Smooth muscle cell (in vitro differentiated cells): ENCODE results near the gene MEN1. TPM values are rescaled to one million over a fixed set of nuclear protein-coding genes. Genes with fewer than 3 reads are reported as not detected.

ENCODE experiments used
- DNase-seq: peaks from one replicate; lab custom pipeline; 2025; ENCODE audit not compliant: unreplicated experiment; lab: John Stamatoyannopoulos, UW
- H2AFZ ChIP-seq: fragments of 200-600 bp; sonication (generic); 2 replicates; pipeline ENCODE4 v1.6.0; 2016; ENCODE audit warnings: antibody characterized with exemption, low read depth, mild to moderate bottlenecking
- H3F3A ChIP-seq: fragments of 200-600 bp; sonication (generic); 2 replicates; pipeline ENCODE4 v1.6.0; 2017; ENCODE audit warnings: antibody characterized with exemption, low read depth
- H3K27ac ChIP-seq: fragments of 200-600 bp; sonication (generic); 2 replicates; pipeline ENCODE4 v1.5.1; 2016; ENCODE audit warnings: low read depth, mild to moderate bottlenecking
- H3K27me3 ChIP-seq: fragments of 200-600 bp; sonication (generic); 2 replicates; pipeline ENCODE4 v1.6.1; 2016; ENCODE audit warnings: low read depth, mild to moderate bottlenecking
- H3K36me3 ChIP-seq: fragments of 200-600 bp; sonication (generic); 2 replicates; pipeline ENCODE4 v1.5.1; 2016; ENCODE audit warnings: low read depth
- H3K4me1 ChIP-seq: fragments of 200-600 bp; sonication (generic); 2 replicates; pipeline ENCODE4 v1.5.1; 2016; ENCODE audit warnings: low read depth
- H3K4me2 ChIP-seq: fragments of 200-600 bp; sonication (generic); 2 replicates; pipeline ENCODE4 v1.6.0; 2016; ENCODE audit warnings: mild to moderate bottlenecking
- H3K4me3 ChIP-seq: fragments of 200-600 bp; sonication (generic); 2 replicates; pipeline ENCODE4 v1.5.1; 2016; ENCODE audit warnings: mild to moderate bottlenecking
- H3K79me2 ChIP-seq: fragments of 200-600 bp; sonication (generic); 2 replicates; pipeline ENCODE4 v1.6.0; 2016; ENCODE audit warnings: low read depth, mild to moderate bottlenecking
- H3K9ac ChIP-seq: fragments of 200-600 bp; sonication (generic); 2 replicates; pipeline ENCODE4 v1.6.0; 2016; ENCODE audit warnings: low read depth
- H3K9me3 ChIP-seq: fragments of 200-600 bp; sonication (generic); replicated peaks from 2 replicates; pipeline ENCODE4 v1.5.1; 2016; ENCODE audit warnings: low read depth
- H4K20me1 ChIP-seq: fragments of 200-600 bp; sonication (generic); 2 replicates; pipeline ENCODE4 v1.6.0; 2016; ENCODE audit warnings: low read depth
- WGBS: methylation state at CpG from one replicate; pipeline ENCODE4 v1.1.7; 2016; ENCODE audit warnings: low lambda C conversion rate; 5-methylcytosine and 5-hydroxymethylcytosine counted together
- polyA plus RNA-seq: library from polyadenylated mRNA; unstranded; fragments of >200 nt; fragmentation: Nextera tagmentation; extraction: Ambion mirVana; gene quantifications from 2 replicates; pipeline ENCODE4 v1.2.1, GENCODE V29; 2016
- total RNA-seq: library from RNA; depleted of rRNA; stranded (reverse); fragments of >200 nt; gene quantifications from 2 replicates; pipeline ENCODE4 v1.2.3, GENCODE V29; 2014
- TF ChIP-seq, protein P1 (sequence below): fragments of 200-600 bp; sonication (generic); IDR thresholded peaks from 2 replicates; pipeline ENCODE4 v1.5.1; 2017; ENCODE audit warnings: borderline replicate concordance, mild to moderate bottlenecking, antibody characterized with exemption; ENCODE audit not compliant: insufficient read depth, poor library complexity, severe bottlenecking

Gene MEN1
- total and polyA plus RNA-seq, 2 experiments from 2014 or later = 11.6 to 37.3 TPM

DNA sequence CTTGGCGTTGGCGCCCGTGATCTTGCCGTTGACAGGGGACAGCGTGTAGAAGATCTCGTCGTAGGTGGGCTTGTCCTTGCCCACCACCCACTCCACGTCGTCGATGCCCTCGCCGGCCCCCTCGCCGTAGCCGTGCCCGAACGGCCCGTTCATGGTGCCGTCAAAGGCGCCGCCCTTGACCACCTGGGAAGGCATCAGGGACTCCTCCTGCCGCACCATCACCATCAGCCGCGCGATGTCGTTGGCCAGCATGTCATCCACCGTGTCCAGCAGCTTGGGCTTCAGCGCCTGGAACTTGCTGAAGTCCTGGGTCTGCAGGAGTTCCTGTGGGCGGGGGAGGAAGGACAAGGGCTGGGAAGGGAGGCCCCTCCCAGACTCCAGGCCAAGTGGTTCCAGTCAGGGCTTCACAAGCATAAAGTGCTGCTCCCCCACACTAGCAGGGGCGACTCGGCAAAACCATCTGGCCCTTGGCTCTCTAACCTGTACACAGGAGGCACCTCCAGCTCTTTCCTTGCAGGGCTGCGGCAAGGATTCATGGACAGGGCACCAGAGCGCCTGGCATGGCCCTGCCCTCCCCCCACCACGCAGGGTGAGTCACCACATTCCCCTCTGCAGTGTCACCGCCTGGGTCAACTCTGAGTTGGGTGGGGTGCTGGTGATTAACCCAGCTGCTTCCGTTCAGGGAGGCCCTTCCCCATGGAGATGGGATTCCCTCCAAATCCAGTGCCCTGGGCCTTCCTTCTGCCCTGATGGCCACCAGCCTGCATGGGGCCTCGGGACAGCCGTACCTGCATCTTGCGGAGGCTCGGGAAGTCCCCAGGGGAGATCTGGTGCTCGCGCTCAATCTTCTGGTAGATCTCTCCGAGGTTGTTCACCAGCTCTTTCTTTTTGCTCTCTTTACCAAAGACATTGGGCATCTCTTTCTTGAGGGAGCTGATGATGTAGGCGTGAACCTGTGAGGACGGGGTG is 44.5 kb upstream of the MEN1 start:
- Histone ChIP-seq H3K79me2 (peaks cover 21% of the 10 kb centered on the region), H3F3A (peaks cover 16% of the 10 kb centered on the region), H2AFZ (no peak overlapping the region), H3K9me3 (no peaks in the 10 kb centered on the region), H3K4me1 (no peaks in the 10 kb centered on the region), H4K20me1 (peaks cover 18% of the 10 kb centered on the region), H3K4me3 (no peak overlapping the region), H3K27ac (peak overlapping the region; percentile 82), H3K27me3 (no peaks in the 10 kb centered on the region), H3K4me2 (peak overlapping the region; percentile 53), H3K9ac (peak overlapping the region; percentile 50), H3K36me3 (no peaks in the 10 kb centered on the region)
- peak; percentile 55 for DNase-seq
- 73% methylated on average over 45 of the region's 45 CpGs for WGBS
- TF ChIP-seq, protein P1, sequence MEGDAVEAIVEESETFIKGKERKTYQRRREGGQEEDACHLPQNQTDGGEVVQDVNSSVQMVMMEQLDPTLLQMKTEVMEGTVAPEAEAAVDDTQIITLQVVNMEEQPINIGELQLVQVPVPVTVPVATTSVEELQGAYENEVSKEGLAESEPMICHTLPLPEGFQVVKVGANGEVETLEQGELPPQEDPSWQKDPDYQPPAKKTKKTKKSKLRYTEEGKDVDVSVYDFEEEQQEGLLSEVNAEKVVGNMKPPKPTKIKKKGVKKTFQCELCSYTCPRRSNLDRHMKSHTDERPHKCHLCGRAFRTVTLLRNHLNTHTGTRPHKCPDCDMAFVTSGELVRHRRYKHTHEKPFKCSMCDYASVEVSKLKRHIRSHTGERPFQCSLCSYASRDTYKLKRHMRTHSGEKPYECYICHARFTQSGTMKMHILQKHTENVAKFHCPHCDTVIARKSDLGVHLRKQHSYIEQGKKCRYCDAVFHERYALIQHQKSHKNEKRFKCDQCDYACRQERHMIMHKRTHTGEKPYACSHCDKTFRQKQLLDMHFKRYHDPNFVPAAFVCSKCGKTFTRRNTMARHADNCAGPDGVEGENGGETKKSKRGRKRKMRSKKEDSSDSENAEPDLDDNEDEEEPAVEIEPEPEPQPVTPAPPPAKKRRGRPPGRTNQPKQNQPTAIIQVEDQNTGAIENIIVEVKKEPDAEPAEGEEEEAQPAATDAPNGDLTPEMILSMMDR = no peak

DNA sequence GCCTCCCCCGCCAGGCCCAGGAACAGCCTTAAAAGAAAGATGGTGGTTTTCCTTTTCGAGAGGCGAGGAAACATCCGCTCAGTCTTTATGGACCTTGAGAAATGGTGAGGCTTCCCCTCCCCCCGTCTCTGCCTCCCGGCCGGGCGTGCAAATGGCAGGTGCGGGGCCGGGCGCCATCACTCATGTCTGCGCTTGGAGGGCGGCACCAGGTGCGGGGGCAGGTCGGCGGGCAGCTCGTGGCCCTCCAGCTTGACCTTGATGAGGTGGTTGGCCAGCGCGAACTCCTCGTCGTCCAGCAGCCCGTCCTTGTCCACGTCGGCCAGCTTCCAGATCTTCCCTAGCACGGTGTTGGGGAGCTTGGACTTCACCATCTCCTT is 43.8 kb upstream of the MEN1 start:
- Histone ChIP-seq H3K27ac (peak overlapping the region; percentile 82), H3K79me2 (peaks cover 14% of the 10 kb centered on the region), H3K9ac (no peak overlapping the region), H3K36me3 (no peaks in the 10 kb centered on the region), H3K4me1 (no peaks in the 10 kb centered on the region), H3K9me3 (no peaks in the 10 kb centered on the region), H3K4me3 (no peak overlapping the region), H2AFZ (no peak overlapping the region), H3K4me2 (peak overlapping the region; percentile 53), H3K27me3 (no peaks in the 10 kb centered on the region), H4K20me1 (peaks cover 18% of the 10 kb centered on the region), H3F3A (peaks cover 16% of the 10 kb centered on the region)
- TF ChIP-seq, protein P1 = no peak
- no peak for DNase-seq
- 98% methylated on average over 25 of the region's 25 CpGs for whole genome bisulfite sequencing

DNA sequence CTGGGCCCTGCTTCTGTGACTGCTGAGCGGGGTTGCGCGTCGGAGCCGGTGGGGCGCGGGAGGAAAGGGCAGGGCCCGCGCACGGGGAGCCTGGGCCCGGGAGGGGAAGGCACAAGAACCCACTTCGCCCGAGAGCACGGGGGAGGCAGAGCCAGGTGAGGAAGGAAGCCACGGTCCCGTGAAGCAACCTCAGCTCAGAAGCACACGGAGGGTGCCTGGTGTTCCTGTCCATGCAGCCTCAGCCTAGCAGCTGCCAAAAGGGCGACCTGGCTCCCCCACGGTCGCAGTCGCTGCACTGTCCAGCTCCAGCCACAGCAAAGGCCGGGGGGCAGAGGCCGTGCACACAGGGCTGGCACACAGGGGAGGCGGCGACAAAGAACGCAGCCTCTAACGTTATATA is 43.4 kb upstream of the MEN1 start:
- Histone ChIP-seq H3K27ac (peak overlapping the region; percentile 2), H3F3A (peaks cover 16% of the 10 kb centered on the region), H3K9me3 (no peaks in the 10 kb centered on the region), H3K36me3 (no peaks in the 10 kb centered on the region), H3K79me2 (peaks cover 11% of the 10 kb centered on the region), H4K20me1 (peaks cover 18% of the 10 kb centered on the region), H3K4me1 (no peaks in the 10 kb centered on the region), H3K4me2 (no peak overlapping the region), H3K9ac (no peak overlapping the region), H3K4me3 (no peak overlapping the region), H2AFZ (no peak overlapping the region), H3K27me3 (no peaks in the 10 kb centered on the region)
- TF ChIP-seq, protein P1 = no peak
- no peak for DNase-seq
- WGBS = 90% methylated on average over 26 of the region's 27 CpGs
